Tibial nerve (tissue), 4 donors: ENCODE measurements around the gene FAM131C. TPM values are rescaled to one million over a fixed set of nuclear protein-coding genes. Genes with fewer than 3 reads are reported as not detected.

Experiments
- DNase-seq, 2 donors: peaks; one replicate each; pipeline ENCODE4 v3.0.0-alpha.2; 2019; ENCODE audit warnings: low spot score in 2 of 2
- H3K27ac ChIP-seq, 4 donors: fragments of 200-600 bp; sonication (generic) in 3 of 4; one replicate each; pipeline ENCODE4 v1.5.1; 2017 to 2019; ENCODE audit warnings: mild to moderate bottlenecking in 1 of 4
- H3K27me3 ChIP-seq, 2 donors: fragments of 200-600 bp; sonication (generic) in 1 of 2; one replicate each; pipeline versions ENCODE4 v1.5.1 to v1.6.0; 2017 to 2019
- H3K36me3 ChIP-seq, 3 donors: fragments of 200-600 bp; sonication (generic); one replicate each; pipeline ENCODE4 v1.5.1; 2018 to 2019
- H3K4me1 ChIP-seq, 4 donors: fragments of 200-600 bp; sonication (generic) in 3 of 4; one replicate each; pipeline ENCODE4 v1.5.1; 2017 to 2019
- H3K4me3 ChIP-seq, 4 donors: fragments of 200-600 bp; sonication (generic) in 3 of 4; one replicate each; pipeline ENCODE4 v1.5.1; 2017 to 2019; ENCODE audit warnings: mild to moderate bottlenecking in 1 of 4, moderate library complexity in 1 of 4
- H3K9me3 ChIP-seq, 4 donors: fragments of 200-600 bp; sonication (generic) in 3 of 4; one replicate each; pipeline ENCODE4 v1.5.1; 2017 to 2019
- CTCF ChIP-seq, 5 experiments: fragments of 200-600 bp in 3 of 5; fragments of 450-650 bp in 2 of 5; sonication (generic) in 3 of 5; IDR thresholded peaks; one replicate each; pipeline ENCODE4 v1.5.1; 2016 to 2019; ENCODE audit warnings: antibody characterized with exemption in 5 of 5, mild to moderate bottlenecking in 3 of 5, moderate library complexity in 2 of 5
- EP300 ChIP-seq, 2 donors: sonication (generic); formaldehyde crosslinking; IDR thresholded peaks; one replicate each; pipeline ENCODE4 v1.6.1; 2017; ENCODE audit warnings: antibody characterized with exemption in 2 of 2, mild to moderate bottlenecking in 1 of 2
- POLR2A ChIP-seq, 2 donors: fragments of 450-650 bp; IDR thresholded peaks; one replicate each; pipeline ENCODE4 v1.6.1; 2017; ENCODE audit warnings: antibody characterized with exemption in 2 of 2, mild to moderate bottlenecking in 2 of 2, moderate library complexity in 2 of 2
- WGBS, 2 donors: methylation state at CpG; one replicate each; pipeline ENCODE4 v1.1.5; 2018; 5-methylcytosine and 5-hydroxymethylcytosine counted together
- total RNA-seq, 4 donors: library from RNA; depleted of rRNA; stranded (reverse); fragments of >200 nt; gene quantifications; one replicate each; pipeline ENCODE4 v1.1.0, GENCODE V29; 2016

The FAM131C gene
- total RNA-seq, 4 donors from 2014 or later, result not detected

DNA sequence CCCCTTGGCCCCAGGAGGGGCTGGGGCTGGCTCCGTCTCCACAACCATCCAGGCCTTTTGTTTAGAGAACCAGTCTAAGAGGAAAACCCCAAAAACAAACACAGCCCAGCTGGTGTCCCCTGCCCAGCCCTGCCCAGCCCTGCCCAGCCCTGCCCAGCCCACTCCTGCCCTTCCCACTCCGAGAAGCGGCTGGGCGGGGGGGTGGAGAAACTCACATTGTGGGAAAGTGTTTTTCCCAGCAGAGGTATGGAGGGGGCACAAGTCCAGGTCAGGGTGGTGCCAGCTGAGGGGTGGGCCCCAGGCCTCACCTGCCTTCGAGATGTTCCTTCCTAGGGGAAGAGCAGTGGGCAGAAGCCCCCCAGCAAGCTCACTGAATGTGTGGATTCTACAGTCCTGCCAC lies 10.0 kb upstream of the FAM131C start:
- TF ChIP-seq EP300 (IDR thresholded peaks at IDR 0.05), result no peak
- TF ChIP-seq CTCF (IDR thresholded peaks at IDR 0.05), result no peak
- TF ChIP-seq POLR2A (IDR thresholded peaks at IDR 0.05), result no peak
- no peaks in the 10 kb centered on the region for H3K36me3 ChIP-seq
- H3K9me3 ChIP-seq, result no peaks in the 10 kb centered on the region
- DNase-seq, result no peak
- 72 to 74% methylated on average over 5 of the region's 5 CpGs for WGBS, 2 donors
- peaks cover 0 to 34% (median 3%) of the 10 kb centered on the region in 4 donors for H3K4me1 ChIP-seq
- no peaks in the 10 kb centered on the region for H3K27me3 ChIP-seq
- H3K4me3 ChIP-seq, result no peak overlapping the region
- peak overlapping the region in 1 of 4 donors; percentile 50 for H3K27ac ChIP-seq

DNA sequence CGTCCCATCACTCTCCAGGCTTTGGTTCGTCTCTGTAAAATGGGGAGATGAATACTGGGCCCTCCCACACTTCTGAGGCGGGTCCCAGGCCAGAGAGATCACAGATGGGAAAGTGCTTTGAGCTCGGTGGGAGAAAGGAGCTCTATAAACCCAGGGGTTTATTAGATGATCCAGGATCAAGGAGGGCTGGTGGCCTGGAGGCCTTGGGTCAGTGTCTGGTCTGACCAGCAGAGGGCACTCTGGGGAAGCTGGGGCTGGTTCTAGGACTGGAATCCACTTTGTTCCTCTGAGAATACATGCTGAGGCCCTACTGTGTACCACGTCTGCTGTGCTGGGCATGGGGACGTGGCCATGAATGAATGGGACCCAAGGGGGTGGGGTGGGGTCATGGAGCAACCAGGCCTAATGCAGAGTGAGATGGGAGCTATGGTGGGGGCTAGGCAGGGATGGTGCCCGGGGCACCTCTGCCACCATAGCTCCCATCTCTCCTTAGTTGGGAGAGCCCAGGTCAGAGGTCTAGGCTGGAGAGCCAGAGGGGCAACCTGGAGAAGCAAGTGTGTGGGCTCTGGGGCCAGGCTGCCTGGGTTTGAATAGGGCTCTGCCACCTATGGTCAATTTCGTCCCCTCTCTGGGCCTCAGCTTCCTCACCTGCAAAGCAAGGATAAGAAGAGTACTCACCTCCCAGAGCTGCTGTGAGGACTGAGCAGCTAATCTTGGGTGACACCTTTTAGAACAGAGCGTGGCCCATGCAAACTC lies 9.0 kb upstream of the FAM131C start:
- Histone ChIP-seq H3K27me3 (no peaks in the 10 kb centered on the region), H3K36me3 (no peaks in the 10 kb centered on the region), H3K9me3 (no peaks in the 10 kb centered on the region), H3K27ac (peak overlapping the region in 1 of 4 donors; percentile 50), H3K4me3 (no peak overlapping the region), H3K4me1 (peaks cover 0 to 24% (median 3%) of the 10 kb centered on the region in 4 donors)
- 60 to 76% methylated on average over 9 of the region's 9 CpGs for WGBS, 2 donors
- TF ChIP-seq POLR2A (IDR thresholded peaks at IDR 0.05) (no peak), CTCF (IDR thresholded peaks at IDR 0.05) (peak; percentile 76 to 87 (median 81))
- peak; percentile 44 to 64 for DNase-seq

GRCh38 chr1:16081636-16082035 lies 8.2 kb upstream of the FAM131C start:
- no peaks in the 10 kb centered on the region for H3K36me3 ChIP-seq
- TF ChIP-seq CTCF (IDR thresholded peaks at IDR 0.05), result no peak
- TF ChIP-seq POLR2A (IDR thresholded peaks at IDR 0.05), result no peak
- no peak for TF ChIP-seq EP300 (IDR thresholded peaks at IDR 0.05)
- H3K4me1 ChIP-seq, result peaks cover 0 to 24% (median 3%) of the 10 kb centered on the region in 4 donors
- no peaks in the 10 kb centered on the region for H3K27me3 ChIP-seq
- peak overlapping the region in 1 of 4 donors; percentile 50 for H3K27ac ChIP-seq
- H3K4me3 ChIP-seq, result no peak overlapping the region
- no peaks in the 10 kb centered on the region for H3K9me3 ChIP-seq
- WGBS, 2 donors, result 73 to 90% methylated on average over 9 of the region's 9 CpGs
- DNase-seq, result no peak

- TF ChIP-seq EP300 (IDR thresholded peaks at IDR 0.05), result no peak
- no peak for TF ChIP-seq CTCF (IDR thresholded peaks at IDR 0.05)
Observed at GRCh38 chr1:16080422-16081150, 7.1 kb upstream of the FAM131C start.

More at GRCh38 chr1:16080422-16081150, 7.1 kb upstream of the FAM131C start:
- no peak overlapping the region for H3K4me3 ChIP-seq
- no peak overlapping the region for H3K27ac ChIP-seq
- no peaks in the 10 kb centered on the region for H3K36me3 ChIP-seq
- H3K4me1 ChIP-seq, result peaks cover 0 to 28% (median 3%) of the 10 kb centered on the region in 4 donors
- no peak for DNase-seq
- no peaks in the 10 kb centered on the region for H3K27me3 ChIP-seq
- no peaks in the 10 kb centered on the region for H3K9me3 ChIP-seq
- WGBS, 2 donors, result 91 to 96% methylated on average over 5 of the region's 5 CpGs
